ENCODE data around the gene TKTL1. TPM values are rescaled to one million over a fixed set of nuclear protein-coding genes. Genes with fewer than 3 reads are reported as not detected.
A peak's percentile ranks its signal among the peaks of the same experiment; 100 is the strongest.
"Not testable (repeated sequence)": the region's sequence is repeated elsewhere in the genome, so short reads cannot be mapped to it uniquely, and the experiment has no call there.

Gene TKTL1
- total and polyA plus RNA-seq, 11 donors, result 2.0 to 13.4 (median 7.7) TPM

GRCh38 chrX:154333837-154334271 lies 38.3 kb downstream of the TKTL1 start:
- DNase-seq (peak in 1 of 5 donors; percentile 20), ATAC-seq (no peak)
- peaks cover 0 to 5% (median 0%) of the 10 kb centered on the region in 9 donors for H3K27me3 ChIP-seq
- peak overlapping the region in 1 of 12 donors; percentile 58 for H3K27ac ChIP-seq
- WGBS, 4 donors, result 58 to 78% (median 76%) methylated on average over 6 of the region's 6 CpGs
- H3K4me3 ChIP-seq, result no peak overlapping the region
- H3K9me3 ChIP-seq, result no peaks in the 10 kb centered on the region
- intact Hi-C loops (cut with DNase I), result no loop called here
- peaks cover 0 to 10% (median 0%) of the 10 kb centered on the region in 12 donors for H3K4me1 ChIP-seq
- TF ChIP-seq CTCF (IDR thresholded peaks at IDR 0.05) (no peak), POLR2A (IDR thresholded peaks at IDR 0.05) (no peak)
- H3K36me3 ChIP-seq, result no peaks in the 10 kb centered on the region

GRCh38 chrX:154334496-154334895 lies 38.9 kb downstream of the TKTL1 start:
- intact Hi-C loops (cut with DNase I), result no loop called here
- peaks cover 0 to 5% (median 0%) of the 10 kb centered on the region in 9 donors for H3K27me3 ChIP-seq
- DNase-seq (peak in 1 of 5 donors; percentile 1), ATAC-seq (no peak)
- H3K4me3 ChIP-seq, result no peak overlapping the region
- no peaks in the 10 kb centered on the region for H3K36me3 ChIP-seq
- H3K4me1 ChIP-seq, result peaks cover 0 to 10% (median 0%) of the 10 kb centered on the region in 12 donors
- no peak for TF ChIP-seq POLR2A (IDR thresholded peaks at IDR 0.05)
- TF ChIP-seq CTCF (IDR thresholded peaks at IDR 0.05), result no peak
- H3K9me3 ChIP-seq, result no peaks in the 10 kb centered on the region
- H3K27ac ChIP-seq, result no peak overlapping the region
- 76 to 83% (median 79%) methylated on average over 10 of the region's 10 CpGs for WGBS, 4 donors

- H3K27me3 ChIP-seq; H3K36me3 ChIP-seq; DNase-seq; H3K4me1 ChIP-seq; intact Hi-C loops (cut with DNase I); H3K9me3 ChIP-seq: not testable (repeated sequence)
- Histone ChIP-seq H3K4me3 (peak overlapping the region in 4 of 12 donors; percentile 37 to 40 (median 38)), H3K27ac (peak overlapping the region in 6 of 12 donors; percentile 46 to 71 (median 64))
- WGBS, 4 donors, result 0% methylated on average over 13 to 17 of the region's 115 CpGs; no CpG with 5 or more reads in 2 of the 4 donors
- ATAC-seq, result peak; percentile 85 to 91 (median 88)
Observed at GRCh38 chrX:154341399-154342298, 46.1 kb downstream of the TKTL1 start.

- H3K9me3 ChIP-seq; DNase-seq; H3K27me3 ChIP-seq; H3K36me3 ChIP-seq; H3K4me1 ChIP-seq; H3K27ac ChIP-seq; intact Hi-C loops (cut with DNase I); H3K4me3 ChIP-seq: not testable (repeated sequence)
- peak in 2 of 4 donors; percentile 1 to 9 for ATAC-seq
- WGBS, 4 donors, result no CpG with 5 or more reads among the region's 16 CpGs
Observed at GRCh38 chrX:154343063-154343462, 47.5 kb downstream of the TKTL1 start.

GRCh38 chrX:154343620-154344019 lies 48.0 kb downstream of the TKTL1 start:
- no CpG with 5 or more reads among the region's 20 CpGs for WGBS, 4 donors
- intact Hi-C loops (cut with DNase I), result not testable (repeated sequence)

More at GRCh38 chrX:154343620-154344019, 48.0 kb downstream of the TKTL1 start:
- not testable (repeated sequence) for H3K27me3 ChIP-seq, H3K36me3 ChIP-seq, DNase-seq, H3K9me3 ChIP-seq, H3K4me1 ChIP-seq, H3K27ac ChIP-seq, H3K4me3 ChIP-seq
- ATAC-seq, result peak; percentile 8 to 44 (median 31)

Data from heart left ventricle (tissue), 16 donors.